ENCODE data around the gene PFKL.

Gene PFKL

GRCh38 chr21:44267655-44268142, 32.2 kb upstream of the PFKL start:
- peak; percentile 4; the same call in 1 of the 2 replicates for TF ChIP-seq CTCF (IDR thresholded peaks at IDR 0.05; ENCODE audit: low read depth, low read length)
- no peak for DNase-seq (ENCODE audit: extremely low read depth, low read depth)

GRCh38 chr21:44269090-44269489, 30.8 kb upstream of the PFKL start:
- no peak for TF ChIP-seq CTCF (IDR thresholded peaks at IDR 0.05; ENCODE audit: low read depth, low read length)
- no peak for DNase-seq (ENCODE audit: extremely low read depth, low read depth)

- no peak for TF ChIP-seq CTCF (IDR thresholded peaks at IDR 0.05; ENCODE audit: low read depth, low read length)
- DNase-seq (ENCODE audit: extremely low read depth, low read depth): no peak
Observed at GRCh38 chr21:44271558-44272283, 28.1 kb upstream of the PFKL start.

GRCh38 chr21:44272284-44272858, 27.5 kb upstream of the PFKL start:
- TF ChIP-seq CTCF (IDR thresholded peaks at IDR 0.05; ENCODE audit: low read depth, low read length): no peak
- DNase-seq (ENCODE audit: extremely low read depth, low read depth): no peak

- no peak for DNase-seq (ENCODE audit: extremely low read depth, low read depth)
- TF ChIP-seq CTCF (IDR thresholded peaks at IDR 0.05; ENCODE audit: low read depth, low read length): no peak
Observed at GRCh38 chr21:44273046-44273445, 26.8 kb upstream of the PFKL start.

GRCh38 chr21:44275041-44275440, 24.8 kb upstream of the PFKL start:
- DNase-seq (ENCODE audit: extremely low read depth, low read depth): no peak
- no peak for TF ChIP-seq CTCF (IDR thresholded peaks at IDR 0.05; ENCODE audit: low read depth, low read length)

Measured in AG09319 (cell line).